Measurements from ENCODE around the gene RABAC1. TPM values are rescaled to one million over a fixed set of nuclear protein-coding genes. Genes with fewer than 3 reads are reported as not detected.

Gene RABAC1
- total and polyA plus RNA-seq, 2 donors (not counting 3 experiments of a cell fraction or from before 2014, with no cell fraction given), result 178 to 591 TPM

DNA sequence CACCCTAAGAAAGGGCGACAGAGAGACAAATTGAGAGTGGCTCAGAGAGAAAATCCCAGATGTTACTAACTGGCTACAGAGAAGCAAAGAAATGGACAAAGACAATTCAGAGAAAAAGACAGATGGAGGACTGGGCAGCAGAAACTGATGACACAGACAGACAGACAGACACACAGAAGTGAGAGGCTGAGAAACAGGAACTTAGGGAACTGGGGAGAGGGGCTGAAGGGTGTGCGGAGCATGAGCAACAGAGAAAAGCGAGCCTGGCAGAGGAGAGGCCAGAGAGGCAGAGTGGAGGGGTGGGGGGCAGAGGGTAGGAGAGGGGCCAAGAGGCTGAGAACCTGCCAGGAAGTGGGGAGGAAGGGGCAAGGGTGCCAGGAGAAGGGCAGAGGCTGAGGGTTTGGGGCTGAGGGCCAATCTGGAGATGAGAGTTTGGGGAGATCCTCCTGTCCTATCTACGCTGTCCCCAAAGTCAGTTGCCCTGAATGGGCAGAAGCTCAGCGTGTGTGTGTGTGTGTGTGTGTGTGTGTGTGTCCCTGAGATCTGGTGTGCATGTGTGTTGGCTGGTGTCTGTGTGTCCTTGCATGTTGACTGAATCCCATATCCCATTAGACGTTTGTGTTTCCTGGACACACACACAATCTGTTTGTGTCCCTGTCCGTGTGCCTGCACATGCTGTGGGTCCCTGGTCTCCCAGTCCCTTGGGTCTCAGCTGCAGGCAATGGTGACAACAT lies 25.3 kb downstream of the RABAC1 start:
- H3K4me3 ChIP-seq (replicated peaks in 1 of 3; ENCODE audit: insufficient read depth in 1 of 3, low read depth in 1 of 3, low read length in 3 of 3), result no peak overlapping the region
- no peak overlapping the region for H3K27ac ChIP-seq (ENCODE audit: insufficient read depth, low read depth, low read length)
- no peak overlapping the region for H3K4me2 ChIP-seq (ENCODE audit: insufficient read depth, low read length)
- no peaks in the 10 kb centered on the region for H3K79me2 ChIP-seq (ENCODE audit: control insufficient read depth, insufficient read depth, low read length)
- intact Hi-C loops (cut with micrococcal nuclease) (loop anchor here (2.0 kb wide), 1 partner anchor 49 kb away; no protein-coding TSS in a partner anchor), dilution Hi-C loops (cut with MboI; ENCODE audit: extremely low pct_ligation_motif_present, low sequenced_read_pairs) (no loop called here)
- no peaks in the 10 kb centered on the region for H4K20me1 ChIP-seq (replicated peaks; ENCODE audit: control insufficient read depth, extremely low read depth, insufficient read depth, low read length)
- no peak overlapping the region for H3K9ac ChIP-seq (replicated peaks; ENCODE audit: extremely low read depth, insufficient read depth, low read length)
- ChIA-PET CTCF (interaction anchor here (1.5 to 3.3 kb wide), 2 partner anchors 9 to 61 kb away, joined by 5 to 20 read pairs; no protein-coding TSS in a partner anchor), POLR2A (no interaction called here)
- H3K9me1 ChIP-seq (replicated peaks; ENCODE audit: control insufficient read depth, extremely low read depth, insufficient read depth, low read length), result no peaks in the 10 kb centered on the region
- no peaks in the 10 kb centered on the region for H3K4me1 ChIP-seq (ENCODE audit: control insufficient read depth, extremely low read depth, insufficient read depth, low read length)
- TF ChIP-seq FOS (IDR thresholded peaks at IDR 0.05; ENCODE audit: borderline replicate concordance, insufficient read depth, low read length) (no peak), EZH2 (IDR thresholded peaks at IDR 0.05; ENCODE audit: borderline replicate concordance, low read depth, low read length, severe bottlenecking) (no peak), POLR2AphosphoS5 (IDR thresholded peaks at IDR 0.05; ENCODE audit: insufficient read depth, low read depth, low read length) (no peak), GATA2 (IDR thresholded peaks at IDR 0.05; ENCODE audit: insufficient read depth, insufficient read length, low read depth, low read length) (no peak), MYC (IDR thresholded peaks at IDR 0.05; ENCODE audit: low read depth, low read length) (no peak), POLR2A (IDR thresholded peaks at IDR 0.05; ENCODE audit: low read depth, low read length) (no peak), JUN (IDR thresholded peaks at IDR 0.05; ENCODE audit: borderline replicate concordance, insufficient read depth, insufficient read length, low read depth) (no peak)
- TF ChIP-seq, protein P1, sequence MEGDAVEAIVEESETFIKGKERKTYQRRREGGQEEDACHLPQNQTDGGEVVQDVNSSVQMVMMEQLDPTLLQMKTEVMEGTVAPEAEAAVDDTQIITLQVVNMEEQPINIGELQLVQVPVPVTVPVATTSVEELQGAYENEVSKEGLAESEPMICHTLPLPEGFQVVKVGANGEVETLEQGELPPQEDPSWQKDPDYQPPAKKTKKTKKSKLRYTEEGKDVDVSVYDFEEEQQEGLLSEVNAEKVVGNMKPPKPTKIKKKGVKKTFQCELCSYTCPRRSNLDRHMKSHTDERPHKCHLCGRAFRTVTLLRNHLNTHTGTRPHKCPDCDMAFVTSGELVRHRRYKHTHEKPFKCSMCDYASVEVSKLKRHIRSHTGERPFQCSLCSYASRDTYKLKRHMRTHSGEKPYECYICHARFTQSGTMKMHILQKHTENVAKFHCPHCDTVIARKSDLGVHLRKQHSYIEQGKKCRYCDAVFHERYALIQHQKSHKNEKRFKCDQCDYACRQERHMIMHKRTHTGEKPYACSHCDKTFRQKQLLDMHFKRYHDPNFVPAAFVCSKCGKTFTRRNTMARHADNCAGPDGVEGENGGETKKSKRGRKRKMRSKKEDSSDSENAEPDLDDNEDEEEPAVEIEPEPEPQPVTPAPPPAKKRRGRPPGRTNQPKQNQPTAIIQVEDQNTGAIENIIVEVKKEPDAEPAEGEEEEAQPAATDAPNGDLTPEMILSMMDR (IDR thresholded peaks at IDR 0.05; ENCODE audit: extremely low read depth in 1 of 2, insufficient read depth in 1 of 2, low read depth in 1 of 2, low read length in 2 of 2), result no peak
- TF ChIP-seq, protein P2, sequence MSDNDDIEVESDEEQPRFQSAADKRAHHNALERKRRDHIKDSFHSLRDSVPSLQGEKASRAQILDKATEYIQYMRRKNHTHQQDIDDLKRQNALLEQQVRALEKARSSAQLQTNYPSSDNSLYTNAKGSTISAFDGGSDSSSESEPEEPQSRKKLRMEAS (IDR thresholded peaks at IDR 0.05; ENCODE audit: insufficient read depth, insufficient read length), result no peak
- FAIRE-seq, result no peak
- peaks cover 66 to 70% of the 10 kb centered on the region in 2 experiments for H3K27me3 ChIP-seq (ENCODE audit: control insufficient read depth in 2 of 2, insufficient read depth in 2 of 2, low read length in 2 of 2)
- BruUV-seq (replicated peaks), result no TSS peak
- H2AFZ ChIP-seq (ENCODE audit: low read depth, low read length), result no peak overlapping the region
- no peaks in the 10 kb centered on the region for H3K9me3 ChIP-seq (replicated peaks; ENCODE audit: control insufficient read depth, insufficient read depth, low read length)
- DNase-seq (ENCODE audit: low read depth, low spot score), result no peak
- H3K36me3 ChIP-seq (ENCODE audit: control insufficient read depth in 2 of 2, extremely low read depth in 1 of 2, insufficient read depth in 2 of 2, low read length in 2 of 2), result no peaks in the 10 kb centered on the region

Measured in endothelial cell of umbilical vein (primary cell).